ENCODE measurements around the gene CAD. TPM values are rescaled to one million over a fixed set of nuclear protein-coding genes. Genes with fewer than 3 reads are reported as not detected.

Gene CAD
- total RNA-seq, 3 donors from 2014 or later (not counting 1 experiment from before 2014, with no cell fraction given): 21.8 to 26.6 (median 24.0) TPM

- Histone ChIP-seq H3K4me3 (ENCODE audit: low read length) (no peak overlapping the region), H3K27ac (ENCODE audit: low read length) (no peak overlapping the region), H3K36me3 (ENCODE audit: control insufficient read depth, insufficient read depth, low read length) (peaks cover 64% of the 10 kb centered on the region), H3K4me1 (ENCODE audit: control insufficient read depth, insufficient read depth, low read length) (no peaks in the 10 kb centered on the region), H3K9me3 (ENCODE audit: control insufficient read depth, insufficient read depth, low read length) (no peaks in the 10 kb centered on the region), H3K27me3 (ENCODE audit: control insufficient read depth, insufficient read depth, low read length) (no peaks in the 10 kb centered on the region)
- H3K4me3 Mint-ChIP-seq: no peak overlapping the region
- TF ChIP-seq, protein P1, sequence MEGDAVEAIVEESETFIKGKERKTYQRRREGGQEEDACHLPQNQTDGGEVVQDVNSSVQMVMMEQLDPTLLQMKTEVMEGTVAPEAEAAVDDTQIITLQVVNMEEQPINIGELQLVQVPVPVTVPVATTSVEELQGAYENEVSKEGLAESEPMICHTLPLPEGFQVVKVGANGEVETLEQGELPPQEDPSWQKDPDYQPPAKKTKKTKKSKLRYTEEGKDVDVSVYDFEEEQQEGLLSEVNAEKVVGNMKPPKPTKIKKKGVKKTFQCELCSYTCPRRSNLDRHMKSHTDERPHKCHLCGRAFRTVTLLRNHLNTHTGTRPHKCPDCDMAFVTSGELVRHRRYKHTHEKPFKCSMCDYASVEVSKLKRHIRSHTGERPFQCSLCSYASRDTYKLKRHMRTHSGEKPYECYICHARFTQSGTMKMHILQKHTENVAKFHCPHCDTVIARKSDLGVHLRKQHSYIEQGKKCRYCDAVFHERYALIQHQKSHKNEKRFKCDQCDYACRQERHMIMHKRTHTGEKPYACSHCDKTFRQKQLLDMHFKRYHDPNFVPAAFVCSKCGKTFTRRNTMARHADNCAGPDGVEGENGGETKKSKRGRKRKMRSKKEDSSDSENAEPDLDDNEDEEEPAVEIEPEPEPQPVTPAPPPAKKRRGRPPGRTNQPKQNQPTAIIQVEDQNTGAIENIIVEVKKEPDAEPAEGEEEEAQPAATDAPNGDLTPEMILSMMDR (IDR thresholded peaks at IDR 0.05): no peak
- H3K36me3 Mint-ChIP-seq: no peaks in the 10 kb centered on the region
- intact Hi-C loops (cut with micrococcal nuclease): no loop called here
- ATAC-seq: no peak
- no peak overlapping the region for H3K27ac Mint-ChIP-seq
- no peak for DNase-seq
- no peaks in the 10 kb centered on the region for H3K4me1 Mint-ChIP-seq
- H3K27me3 Mint-ChIP-seq (ENCODE audit: low read depth in 2 of 2): no peaks in the 10 kb centered on the region
- no peaks in the 10 kb centered on the region for H3K9me3 Mint-ChIP-seq
- 100% methylated on average over 2 of the region's 2 CpGs for WGBS (ENCODE audit: insufficient coverage)
Observed at GRCh38 chr2:27227501-27227900, 10.3 kb downstream of the CAD start.

GRCh38 chr2:27231921-27232320, 14.8 kb downstream of the CAD start:
- Mint-ChIP-seq H3K27me3 (ENCODE audit: low read depth in 2 of 2) (no peaks in the 10 kb centered on the region), H3K36me3 (peaks cover 8% of the 10 kb centered on the region), H3K4me1 (no peaks in the 10 kb centered on the region), H3K27ac (no peak overlapping the region), H3K4me3 (no peak overlapping the region), H3K9me3 (no peaks in the 10 kb centered on the region)
- intact Hi-C loops (cut with micrococcal nuclease): no loop called here
- DNase-seq (no peak), ATAC-seq (no peak)
- Histone ChIP-seq H3K9me3 (ENCODE audit: control insufficient read depth, insufficient read depth, low read length) (no peaks in the 10 kb centered on the region), H3K27me3 (ENCODE audit: control insufficient read depth, insufficient read depth, low read length) (no peaks in the 10 kb centered on the region), H3K36me3 (ENCODE audit: control insufficient read depth, insufficient read depth, low read length) (peaks cover 61% of the 10 kb centered on the region), H3K4me1 (ENCODE audit: control insufficient read depth, insufficient read depth, low read length) (no peaks in the 10 kb centered on the region), H3K4me3 (ENCODE audit: low read length) (no peak overlapping the region), H3K27ac (ENCODE audit: low read length) (no peak overlapping the region)
- over 99% methylated on average over 13 of the region's 13 CpGs for WGBS (ENCODE audit: insufficient coverage)
- TF ChIP-seq, protein P1 (IDR thresholded peaks at IDR 0.05): no peak

DNA sequence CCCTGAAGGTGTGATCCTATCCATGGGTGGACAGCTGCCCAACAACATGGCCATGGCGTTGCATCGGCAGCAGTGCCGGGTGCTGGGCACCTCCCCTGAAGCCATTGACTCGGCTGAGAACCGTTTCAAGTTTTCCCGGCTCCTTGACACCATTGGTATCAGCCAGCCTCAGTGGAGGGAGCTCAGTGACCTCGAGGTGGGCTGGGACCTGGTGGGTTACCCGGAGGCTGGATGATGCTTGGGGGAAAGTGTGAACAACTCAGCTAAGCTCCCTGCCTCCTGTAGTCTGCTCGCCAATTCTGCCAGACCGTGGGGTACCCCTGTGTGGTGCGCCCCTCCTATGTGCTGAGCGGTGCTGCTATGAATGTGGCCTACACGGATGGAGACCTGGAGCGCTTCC, 16.2 kb downstream of the CAD start:
- Histone ChIP-seq H3K4me3 (ENCODE audit: low read length) (no peak overlapping the region), H3K9me3 (ENCODE audit: control insufficient read depth, insufficient read depth, low read length) (no peaks in the 10 kb centered on the region), H3K36me3 (ENCODE audit: control insufficient read depth, insufficient read depth, low read length) (peaks cover 66% of the 10 kb centered on the region), H3K4me1 (ENCODE audit: control insufficient read depth, insufficient read depth, low read length) (no peaks in the 10 kb centered on the region), H3K27ac (ENCODE audit: low read length) (no peak overlapping the region), H3K27me3 (ENCODE audit: control insufficient read depth, insufficient read depth, low read length) (no peaks in the 10 kb centered on the region)
- H3K36me3 Mint-ChIP-seq: peaks cover 8% of the 10 kb centered on the region
- 97% methylated on average over 14 of the region's 14 CpGs for WGBS (ENCODE audit: insufficient coverage)
- intact Hi-C loops (cut with micrococcal nuclease): no loop called here
- ATAC-seq (no peak), DNase-seq (no peak)
- TF ChIP-seq, protein P1 (IDR thresholded peaks at IDR 0.05): no peak
- H3K4me3 Mint-ChIP-seq: no peak overlapping the region
- H3K4me1 Mint-ChIP-seq: no peaks in the 10 kb centered on the region
- peak overlapping the region in 1 of 2 donors; percentile 39 for H3K27ac Mint-ChIP-seq
- H3K27me3 Mint-ChIP-seq (ENCODE audit: low read depth in 2 of 2): no peaks in the 10 kb centered on the region
- no peaks in the 10 kb centered on the region for H3K9me3 Mint-ChIP-seq

DNA sequence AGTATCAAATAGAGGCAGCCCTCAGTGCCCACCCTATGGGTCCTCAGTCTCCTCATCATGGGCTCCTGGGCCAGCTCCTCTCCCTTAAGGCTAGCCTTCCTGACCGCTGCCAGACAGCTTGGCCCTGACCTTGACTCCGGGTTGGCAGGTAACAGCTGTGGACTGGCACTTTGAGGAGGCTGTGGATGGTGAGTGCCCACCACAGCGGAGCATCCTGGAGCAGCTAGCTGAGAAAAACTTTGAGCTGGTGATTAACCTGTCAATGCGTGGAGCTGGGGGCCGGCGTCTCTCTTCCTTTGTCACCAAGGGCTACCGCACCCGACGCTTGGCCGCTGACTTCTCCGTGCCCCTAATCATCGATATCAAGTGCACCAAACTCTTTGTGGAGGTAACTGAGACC, 19.0 kb downstream of the CAD start:
- no peak overlapping the region for H3K27ac Mint-ChIP-seq
- no peak for ATAC-seq
- Histone ChIP-seq H3K4me1 (ENCODE audit: control insufficient read depth, insufficient read depth, low read length) (no peaks in the 10 kb centered on the region), H3K36me3 (ENCODE audit: control insufficient read depth, insufficient read depth, low read length) (peaks cover 87% of the 10 kb centered on the region), H3K4me3 (ENCODE audit: low read length) (no peak overlapping the region), H3K27me3 (ENCODE audit: control insufficient read depth, insufficient read depth, low read length) (no peaks in the 10 kb centered on the region), H3K9me3 (ENCODE audit: control insufficient read depth, insufficient read depth, low read length) (no peaks in the 10 kb centered on the region), H3K27ac (ENCODE audit: low read length) (no peak overlapping the region)
- WGBS (ENCODE audit: insufficient coverage): 97% methylated on average over 12 of the region's 12 CpGs
- no peaks in the 10 kb centered on the region for H3K9me3 Mint-ChIP-seq
- DNase-seq: no peak
- intact Hi-C loops (cut with micrococcal nuclease): no loop called here
- H3K4me1 Mint-ChIP-seq: no peaks in the 10 kb centered on the region
- H3K4me3 Mint-ChIP-seq: no peak overlapping the region
- no peaks in the 10 kb centered on the region for H3K27me3 Mint-ChIP-seq (ENCODE audit: low read depth in 2 of 2)
- TF ChIP-seq, protein P1 (IDR thresholded peaks at IDR 0.05): no peak
- peaks cover 8% of the 10 kb centered on the region for H3K36me3 Mint-ChIP-seq

All from natural killer cell (primary cell).